ENCODE measurements around the gene CTNNBIP1. TPM values are rescaled to one million over a fixed set of nuclear protein-coding genes. Genes with fewer than 3 reads are reported as not detected.

Gene CTNNBIP1
- total and polyA plus RNA-seq, 8 donors = 12.3 to 49.8 (median 35.2) TPM

- TF ChIP-seq POLR2AphosphoS5 (IDR thresholded peaks at IDR 0.05) = no peak
- TF ChIP-seq CTCF (IDR thresholded peaks at IDR 0.05) = no peak
- no peak for TF ChIP-seq POLR2A (IDR thresholded peaks at IDR 0.05)
- no peak for TF ChIP-seq EP300 (IDR thresholded peaks at IDR 0.05)
- Histone ChIP-seq H3K36me3 (peaks cover 4 to 62% (median 27%) of the 10 kb centered on the region in 4 donors), H3K9me3 (peaks cover 0 to 6% (median 0%) of the 10 kb centered on the region in 4 donors), H3K4me1 (peaks cover 0 to 9% (median 0%) of the 10 kb centered on the region in 4 donors), H3K27ac (no peak overlapping the region), H3K27me3 (no peaks in the 10 kb centered on the region), H3K4me3 (no peak overlapping the region)
- 88 to 95% (median 91%) methylated on average over 8 of the region's 8 CpGs for WGBS, 5 donors
- intact Hi-C loops (cut with DNase I; ENCODE audit: low total_unique reads) = no loop called here
- DNase-seq = no peak
Measured at GRCh38 chr1:9852004-9852403, 58.1 kb downstream of the CTNNBIP1 start.

DNA sequence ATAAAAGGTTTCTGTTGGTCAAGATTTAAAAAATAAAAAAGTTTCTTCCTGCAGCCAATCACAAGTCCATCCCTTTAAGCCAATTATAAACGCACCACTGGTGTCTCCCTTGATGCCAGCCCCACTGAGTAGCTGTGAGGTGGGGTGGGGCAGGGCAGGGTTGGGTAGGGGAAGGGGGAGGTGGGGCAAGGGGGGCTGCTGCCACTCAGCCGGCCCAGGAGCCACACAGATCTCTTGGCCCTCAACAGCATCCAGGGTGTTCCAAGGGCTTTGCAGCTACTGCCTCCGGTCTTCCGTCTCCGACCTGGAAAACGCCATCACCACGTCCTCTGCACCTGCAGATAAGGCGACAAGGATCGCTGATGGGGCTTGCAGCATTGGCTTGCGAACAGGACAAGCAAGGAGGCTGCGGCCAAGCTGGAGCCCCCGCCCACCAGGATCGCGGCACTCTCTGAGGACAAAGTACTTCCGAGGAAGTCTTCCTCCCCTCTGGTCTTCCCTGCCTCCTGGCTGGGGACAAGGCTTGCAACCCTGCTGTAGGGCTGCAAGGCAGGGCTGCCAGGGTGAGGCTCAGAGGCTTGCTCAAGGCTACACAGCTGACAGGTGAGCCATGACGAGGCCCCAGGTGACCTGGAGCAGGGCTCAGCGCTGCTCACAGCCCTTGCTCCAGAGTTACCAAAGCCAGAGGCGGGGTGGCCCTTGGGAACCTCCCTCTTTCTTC, 59.5 kb downstream of the CTNNBIP1 start:
- Histone ChIP-seq H3K36me3 (peaks cover 4 to 56% (median 27%) of the 10 kb centered on the region in 4 donors), H3K4me3 (no peak overlapping the region), H3K9me3 (peaks cover 0 to 6% (median 0%) of the 10 kb centered on the region in 4 donors), H3K4me1 (peaks cover 0 to 9% (median 0%) of the 10 kb centered on the region in 4 donors), H3K27me3 (no peaks in the 10 kb centered on the region), H3K27ac (no peak overlapping the region)
- 64 to 85% (median 78%) methylated on average over 9 to 18 of the region's 18 CpGs for WGBS, 5 donors
- DNase-seq = no peak
- intact Hi-C loops (cut with DNase I; ENCODE audit: low total_unique reads) = no loop called here
- TF ChIP-seq EP300 (IDR thresholded peaks at IDR 0.05) (no peak), CTCF (IDR thresholded peaks at IDR 0.05) (no peak), POLR2AphosphoS5 (IDR thresholded peaks at IDR 0.05) (no peak), POLR2A (IDR thresholded peaks at IDR 0.05) (no peak)

DNA sequence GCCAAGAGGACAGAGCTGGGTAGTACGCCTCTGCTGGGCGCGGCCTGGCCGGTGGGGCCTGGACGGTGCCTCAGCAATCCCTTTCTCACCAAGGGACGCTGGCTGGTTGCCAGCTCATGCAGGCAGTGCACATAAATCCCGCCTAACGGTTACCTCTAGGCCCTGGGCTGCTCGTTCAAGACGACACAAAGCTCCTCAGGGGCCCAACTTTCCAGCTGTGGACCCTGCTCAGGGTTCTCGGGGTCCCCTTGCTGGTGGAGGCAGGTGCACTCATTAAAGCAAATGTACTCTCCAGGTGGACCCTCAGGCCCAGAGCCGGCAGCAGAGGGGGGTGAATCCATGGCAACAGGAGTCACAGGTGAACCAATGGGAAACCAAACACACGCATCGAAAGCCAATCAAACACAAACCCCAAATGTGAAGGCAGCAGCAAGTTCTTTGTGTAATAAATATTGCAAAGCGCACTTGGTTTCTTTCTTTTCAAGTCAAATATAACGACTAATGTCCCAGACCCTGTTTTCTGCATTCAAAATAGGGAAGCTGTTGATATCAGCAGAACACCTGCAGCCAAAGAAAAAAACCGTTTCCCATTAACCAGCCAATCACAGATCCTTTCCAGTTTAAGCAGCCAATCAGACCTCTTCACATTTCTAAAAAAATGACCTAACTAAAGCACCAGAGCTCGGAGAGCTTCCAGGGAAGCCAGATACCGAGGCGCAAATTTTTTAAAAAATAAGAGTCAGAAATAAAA, 60.2 kb downstream of the CTNNBIP1 start:
- intact Hi-C loops (cut with DNase I; ENCODE audit: low total_unique reads) = no loop called here
- no peaks in the 10 kb centered on the region for H3K27me3 ChIP-seq
- H3K4me3 ChIP-seq = no peak overlapping the region
- H3K4me1 ChIP-seq = peaks cover 0 to 9% (median 0%) of the 10 kb centered on the region in 4 donors
- 70 to 81% (median 77%) methylated on average over 18 to 20 of the region's 20 CpGs for WGBS, 5 donors
- no peak for DNase-seq
- no peak overlapping the region for H3K27ac ChIP-seq
- H3K9me3 ChIP-seq = peaks cover 0 to 6% (median 0%) of the 10 kb centered on the region in 4 donors
- H3K36me3 ChIP-seq = peaks cover 4 to 53% (median 27%) of the 10 kb centered on the region in 4 donors
- no peak for TF ChIP-seq EP300 (IDR thresholded peaks at IDR 0.05)
- no peak for TF ChIP-seq POLR2AphosphoS5 (IDR thresholded peaks at IDR 0.05)
- TF ChIP-seq CTCF (IDR thresholded peaks at IDR 0.05) = no peak
- TF ChIP-seq POLR2A (IDR thresholded peaks at IDR 0.05) = no peak

DNA sequence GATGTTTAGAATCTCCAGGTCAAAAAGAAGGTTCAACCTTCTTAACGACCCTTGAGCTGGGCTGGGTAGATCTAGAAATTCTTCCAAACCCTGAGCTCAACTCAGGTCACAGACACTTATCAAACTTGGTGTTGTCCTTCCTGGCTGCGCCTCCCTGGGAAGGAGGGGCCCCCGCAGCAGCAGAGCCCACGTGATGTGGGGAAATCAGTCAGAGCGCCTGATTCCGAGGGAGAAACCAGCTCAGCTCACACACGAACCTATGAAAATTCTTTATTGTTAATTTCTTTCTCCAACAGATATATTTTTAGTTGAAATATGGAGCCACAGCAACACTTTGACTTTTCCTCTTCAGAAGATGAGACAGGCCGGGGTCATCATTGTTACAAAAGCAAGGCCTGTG, 62.0 kb downstream of the CTNNBIP1 start:
- peaks cover 9 to 23% (median 14%) of the 10 kb centered on the region in 4 donors for H3K4me1 ChIP-seq
- peaks cover 4 to 36% (median 18%) of the 10 kb centered on the region in 4 donors for H3K36me3 ChIP-seq
- no peaks in the 10 kb centered on the region for H3K9me3 ChIP-seq
- no peak for TF ChIP-seq POLR2AphosphoS5 (IDR thresholded peaks at IDR 0.05)
- no peak for TF ChIP-seq EP300 (IDR thresholded peaks at IDR 0.05)
- no peaks in the 10 kb centered on the region for H3K27me3 ChIP-seq
- H3K4me3 ChIP-seq = no peak overlapping the region
- intact Hi-C loops (cut with DNase I; ENCODE audit: low total_unique reads) = no loop called here
- no peak overlapping the region for H3K27ac ChIP-seq
- 31 to 54% (median 44%) methylated on average over 8 of the region's 8 CpGs for WGBS, 5 donors
- peak in 1 of 2 donors; percentile 64 for DNase-seq
